ENCODE measurements around the gene TOGARAM1. TPM values are rescaled to one million over a fixed set of nuclear protein-coding genes. Genes with fewer than 3 reads are reported as not detected.

Gene TOGARAM1
- total RNA-seq, 1 experiment from 2014 or later: 12.9 TPM

- intact Hi-C loops (cut with micrococcal nuclease; ENCODE audit: unreplicated experiment): no loop called here
- CTCF ChIA-PET: no interaction called here
- TF ChIP-seq CTCF (conservative IDR thresholded peaks at IDR 0.05): no peak
- TF ChIP-seq EZH2 (IDR thresholded peaks at IDR 0.05; ENCODE audit: low read depth): no peak
- Histone ChIP-seq H2AFZ (no peak overlapping the region), H4K20me1 (ENCODE audit: insufficient read depth) (peaks cover 36% of the 10 kb centered on the region), H3K27ac (no peak overlapping the region), H3K36me3 (ENCODE audit: low read depth) (0 out of 2 replicates have a peak, but pooled peaks cover 6% of the 10 kb centered on the region), H3K4me3 (no peak overlapping the region; the same call in 1 of the 2 replicates), H3K79me2 (ENCODE audit: low read depth) (peaks cover 99% of the 10 kb centered on the region), H3K4me2 (peak overlapping the region; percentile 34), H3K9me3 (ENCODE audit: insufficient read depth, low read depth) (peaks cover 4% of the 10 kb centered on the region), H3F3A (ENCODE audit: insufficient read depth, low read depth) (no peaks in the 10 kb centered on the region), H3K9me2 (ENCODE audit: insufficient read depth) (no peaks in the 10 kb centered on the region), H3K27me3 (ENCODE audit: insufficient read depth, low read depth) (no peaks in the 10 kb centered on the region), H3K4me1 (replicated peaks; ENCODE audit: insufficient read depth) (peaks cover 31% of the 10 kb centered on the region)
- no TSS peak for BruUV-seq (replicated peaks)
- POLR2A ChIA-PET (ENCODE audit: unreplicated experiment): interaction anchor here (0.6 kb wide), 1 partner anchor 120 kb away, joined by 7 read pairs; no protein-coding TSS in a partner anchor
- DNase-seq: no peak
These were observed 6.7 kb downstream of the TOGARAM1 start for GRCh38 chr14:44968714-44969113.

GRCh38 chr14:44970907-44971306 is 8.9 kb downstream of the TOGARAM1 start:
- H3K4me2 ChIP-seq: peak overlapping the region; percentile 20; the same call in 1 of the 2 replicates
- CTCF ChIA-PET: no interaction called here
- no peaks in the 10 kb centered on the region for H3K9me2 ChIP-seq (ENCODE audit: insufficient read depth)
- no peak overlapping the region for H3K4me3 ChIP-seq
- H3K27ac ChIP-seq: no peak overlapping the region
- no peaks in the 10 kb centered on the region for H3K27me3 ChIP-seq (ENCODE audit: insufficient read depth, low read depth)
- peaks cover 4% of the 10 kb centered on the region for H3K9me3 ChIP-seq (ENCODE audit: insufficient read depth, low read depth)
- H3F3A ChIP-seq (ENCODE audit: insufficient read depth, low read depth): no peaks in the 10 kb centered on the region
- peaks cover 16% of the 10 kb centered on the region for H4K20me1 ChIP-seq (ENCODE audit: insufficient read depth)
- H3K36me3 ChIP-seq (ENCODE audit: low read depth): 0 out of 2 replicates have a peak, but pooled peaks cover 6% of the 10 kb centered on the region
- no TSS peak for BruUV-seq (replicated peaks)
- no peak overlapping the region for H2AFZ ChIP-seq
- no peak for DNase-seq
- H3K4me1 ChIP-seq (replicated peaks; ENCODE audit: insufficient read depth): peaks cover 32% of the 10 kb centered on the region
- intact Hi-C loops (cut with micrococcal nuclease; ENCODE audit: unreplicated experiment): no loop called here
- no peak for TF ChIP-seq EZH2 (IDR thresholded peaks at IDR 0.05; ENCODE audit: low read depth)
- no peak for TF ChIP-seq CTCF (conservative IDR thresholded peaks at IDR 0.05)
- H3K79me2 ChIP-seq (ENCODE audit: low read depth): peaks cover 99% of the 10 kb centered on the region
- POLR2A ChIA-PET (ENCODE audit: unreplicated experiment): no interaction called here

- H3K4me2 ChIP-seq: no peak overlapping the region
- H3K79me2 ChIP-seq (ENCODE audit: low read depth): peaks cover 99% of the 10 kb centered on the region
- H3K27ac ChIP-seq: no peak overlapping the region
- peaks cover 16% of the 10 kb centered on the region for H4K20me1 ChIP-seq (ENCODE audit: insufficient read depth)
- intact Hi-C loops (cut with micrococcal nuclease; ENCODE audit: unreplicated experiment): no loop called here
- ChIA-PET CTCF (no interaction called here), POLR2A (ENCODE audit: unreplicated experiment) (no interaction called here)
- H2AFZ ChIP-seq: no peak overlapping the region
- no peak for DNase-seq
- peaks cover 32% of the 10 kb centered on the region for H3K4me1 ChIP-seq (replicated peaks; ENCODE audit: insufficient read depth)
- H3K36me3 ChIP-seq (ENCODE audit: low read depth): 0 out of 2 replicates have a peak, but pooled peaks cover 6% of the 10 kb centered on the region
- H3K4me3 ChIP-seq: no peak overlapping the region
- no TSS peak for BruUV-seq (replicated peaks)
- no peak for TF ChIP-seq CTCF (conservative IDR thresholded peaks at IDR 0.05)
- TF ChIP-seq EZH2 (IDR thresholded peaks at IDR 0.05; ENCODE audit: low read depth): no peak
- H3F3A ChIP-seq (ENCODE audit: insufficient read depth, low read depth): no peaks in the 10 kb centered on the region
- H3K27me3 ChIP-seq (ENCODE audit: insufficient read depth, low read depth): no peaks in the 10 kb centered on the region
- H3K9me2 ChIP-seq (ENCODE audit: insufficient read depth): no peaks in the 10 kb centered on the region
- H3K9me3 ChIP-seq (ENCODE audit: insufficient read depth, low read depth): peaks cover 4% of the 10 kb centered on the region
These were observed 9.5 kb downstream of the TOGARAM1 start for GRCh38 chr14:44971459-44971858.

Data from PC-9 (cell line).